ENCODE data around the gene SYNGR2.

SYNGR2 gene

GRCh38 chr17:78168242-78168902 lies at the start of gene SYNGR2:
Gene SYNGR2 (plus strand): TSS chr17:78168581. CDS start chr17:78168617, 36 bp downstream.
- H3K4me3 Mint-ChIP-seq = peak within 1 kb of the TSS; percentile 66
- H3K9me3 Mint-ChIP-seq = no peaks in the 10 kb centered on the region
- peaks cover 19% of the 10 kb centered on the region for H3K36me3 Mint-ChIP-seq
- CTCF ChIA-PET = interaction anchor here (0.5 to 1.5 kb wide), 2 partner anchors 10 to 60 kb away, joined by 3 to 4 read pairs; no protein-coding TSS in a partner anchor
- H3K27me3 Mint-ChIP-seq = peaks cover 25% of the 10 kb centered on the region
- DNase-seq = peak; percentile 90
- H3K27ac Mint-ChIP-seq = peak within 1 kb of the TSS; percentile 55
- H3K4me1 Mint-ChIP-seq = peaks cover 41% of the 10 kb centered on the region

- no peaks in the 10 kb centered on the region for H3K27me3 Mint-ChIP-seq
- no peaks in the 10 kb centered on the region for H3K9me3 Mint-ChIP-seq
- peaks cover 64% of the 10 kb centered on the region for H3K36me3 Mint-ChIP-seq
- peaks cover 66% of the 10 kb centered on the region for H3K4me1 Mint-ChIP-seq
- DNase-seq = no peak
- CTCF ChIA-PET = interaction anchor here (0.6 to 11.6 kb wide), 4 partner anchors 9 to 57 kb away, joined by 3 to 108 read pairs (median 6); no protein-coding TSS in a partner anchor
- no peak overlapping the region for H3K27ac Mint-ChIP-seq
- H3K4me3 Mint-ChIP-seq = no peak overlapping the region
These were observed 49.6 kb upstream of the SYNGR2 start for GRCh38 chr17:78118801-78119241.

- Mint-ChIP-seq H3K4me3 (peak overlapping the region; percentile 88), H3K27me3 (no peaks in the 10 kb centered on the region), H3K9me3 (no peaks in the 10 kb centered on the region), H3K27ac (peak overlapping the region; percentile 49), H3K4me1 (peaks cover 66% of the 10 kb centered on the region), H3K36me3 (peaks cover 64% of the 10 kb centered on the region)
- no peak for DNase-seq
- CTCF ChIA-PET = interaction anchor here (1.7 to 11.6 kb wide), 4 partner anchors 9 to 56 kb away, joined by 4 to 108 read pairs (median 8); partner anchors contain the start of gene TMC8
These were observed 47.8 kb upstream of the SYNGR2 start for GRCh38 chr17:78120537-78120936.

- Mint-ChIP-seq H3K27me3 (no peaks in the 10 kb centered on the region), H3K4me1 (peaks cover 69% of the 10 kb centered on the region), H3K27ac (peak overlapping the region; percentile 94), H3K9me3 (no peaks in the 10 kb centered on the region), H3K36me3 (peaks cover 67% of the 10 kb centered on the region), H3K4me3 (peak overlapping the region; percentile 88)
- DNase-seq = peak; percentile 84
- CTCF ChIA-PET = interaction anchor here (0.7 to 11.6 kb wide), 6 partner anchors 9 to 55 kb away, joined by 3 to 108 read pairs (median 6); partner anchors contain the start of gene TMC8
These were observed 47.2 kb upstream of the SYNGR2 start for GRCh38 chr17:78120971-78121800.

- Mint-ChIP-seq H3K9me3 (no peaks in the 10 kb centered on the region), H3K4me1 (peaks cover 71% of the 10 kb centered on the region), H3K36me3 (peaks cover 70% of the 10 kb centered on the region), H3K4me3 (peak overlapping the region; percentile 88), H3K27ac (peak overlapping the region; percentile 94), H3K27me3 (no peaks in the 10 kb centered on the region)
- DNase-seq = no peak
- CTCF ChIA-PET = interaction anchor here (0.7 to 11.6 kb wide), 4 partner anchors 8 to 53 kb away, joined by 3 to 108 read pairs (median 6); partner anchors contain the start of gene TMC8
These were observed 46.6 kb upstream of the SYNGR2 start for GRCh38 chr17:78121801-78122215.

GRCh38 chr17:78122216-78122930 lies 46.0 kb upstream of the SYNGR2 start:
- H3K4me1 Mint-ChIP-seq = peaks cover 71% of the 10 kb centered on the region
- H3K27me3 Mint-ChIP-seq = no peaks in the 10 kb centered on the region
- H3K4me3 Mint-ChIP-seq = peak overlapping the region; percentile 88
- DNase-seq = no peak
- H3K9me3 Mint-ChIP-seq = no peaks in the 10 kb centered on the region
- H3K27ac Mint-ChIP-seq = peak overlapping the region; percentile 94
- peaks cover 71% of the 10 kb centered on the region for H3K36me3 Mint-ChIP-seq
- CTCF ChIA-PET = interaction anchor here (0.7 to 11.6 kb wide), 4 partner anchors 8 to 52 kb away, joined by 3 to 108 read pairs (median 6); partner anchors contain the start of gene TMC8

GRCh38 chr17:78122931-78123249 lies 45.5 kb upstream of the SYNGR2 start:
- peak overlapping the region; percentile 82 for H3K27ac Mint-ChIP-seq
- peaks cover 72% of the 10 kb centered on the region for H3K36me3 Mint-ChIP-seq
- H3K27me3 Mint-ChIP-seq = no peaks in the 10 kb centered on the region
- H3K9me3 Mint-ChIP-seq = no peaks in the 10 kb centered on the region
- H3K4me1 Mint-ChIP-seq = peaks cover 66% of the 10 kb centered on the region
- DNase-seq = no peak
- CTCF ChIA-PET = interaction anchor here (11.6 kb wide), 1 partner anchor 13 kb away, joined by 108 read pairs; no protein-coding TSS in a partner anchor
- peak overlapping the region; percentile 88 for H3K4me3 Mint-ChIP-seq

- Mint-ChIP-seq H3K9me3 (no peaks in the 10 kb centered on the region), H3K27me3 (no peaks in the 10 kb centered on the region), H3K4me3 (peak overlapping the region; percentile 88), H3K36me3 (peaks cover 69% of the 10 kb centered on the region), H3K4me1 (peaks cover 64% of the 10 kb centered on the region), H3K27ac (peak overlapping the region; percentile 82)
- no peak for DNase-seq
- CTCF ChIA-PET = interaction anchor here (11.6 kb wide), 1 partner anchor 12 kb away, joined by 108 read pairs; no protein-coding TSS in a partner anchor
These were observed 45.0 kb upstream of the SYNGR2 start for GRCh38 chr17:78123258-78123929.

- Mint-ChIP-seq H3K4me3 (peak overlapping the region; percentile 62), H3K4me1 (peaks cover 68% of the 10 kb centered on the region), H3K27ac (peak overlapping the region; percentile 33), H3K36me3 (peaks cover 65% of the 10 kb centered on the region), H3K27me3 (no peaks in the 10 kb centered on the region), H3K9me3 (no peaks in the 10 kb centered on the region)
- CTCF ChIA-PET = interaction anchor here (1.2 to 11.6 kb wide), 3 partner anchors 10 to 105 kb away, joined by 3 to 108 read pairs (median 8); no protein-coding TSS in a partner anchor
- no peak for DNase-seq
These were observed 44.1 kb upstream of the SYNGR2 start for GRCh38 chr17:78124081-78124835.

- H3K27ac Mint-ChIP-seq = no peak overlapping the region
These were observed 43.6 kb upstream of the SYNGR2 start for GRCh38 chr17:78124836-78125137.

GRCh38 chr17:78125138-78125913 lies 43.1 kb upstream of the SYNGR2 start:
- CTCF ChIA-PET = interaction anchor here (0.8 to 11.6 kb wide), 5 partner anchors 10 to 106 kb away, joined by 3 to 108 read pairs (median 5); no protein-coding TSS in a partner anchor
- H3K27me3 Mint-ChIP-seq = no peaks in the 10 kb centered on the region
- H3K4me1 Mint-ChIP-seq = peaks cover 71% of the 10 kb centered on the region
- peaks cover 63% of the 10 kb centered on the region for H3K36me3 Mint-ChIP-seq
- DNase-seq = peak; percentile 61
- H3K27ac Mint-ChIP-seq = peak overlapping the region; percentile 71
- H3K9me3 Mint-ChIP-seq = no peaks in the 10 kb centered on the region
- H3K4me3 Mint-ChIP-seq = peak overlapping the region; percentile 91

More at GRCh38 chr17:78124836-78125137, 43.6 kb upstream of the SYNGR2 start:
- Mint-ChIP-seq H3K36me3 (peaks cover 65% of the 10 kb centered on the region), H3K9me3 (no peaks in the 10 kb centered on the region), H3K4me3 (peak overlapping the region; percentile 91), H3K27me3 (no peaks in the 10 kb centered on the region), H3K4me1 (peaks cover 71% of the 10 kb centered on the region)
- CTCF ChIA-PET = interaction anchor here (1.2 to 11.6 kb wide), 4 partner anchors 11 to 106 kb away, joined by 3 to 108 read pairs (median 6); no protein-coding TSS in a partner anchor
- no peak for DNase-seq
